Spinal cord (tissue), 10 donors: ENCODE data around the gene AIP. TPM values are rescaled to one million over a fixed set of nuclear protein-coding genes. Genes with fewer than 3 reads are reported as not detected.

Experiments used
- DNase-seq, 6 donors: peaks; one replicate each; pipeline versions ENCODE4 v3.0.0 to v3.0.0-alpha.2; 2013 to 2015; ENCODE audit warnings: low spot score in 6 of 6, low read depth in 4 of 6
- H3K27ac ChIP-seq: one replicate; pipeline ENCODE4 v1.5.1; 2013; ENCODE audit warnings: low read depth, low read length, control low read depth
- H3K27me3 ChIP-seq: one replicate; pipeline ENCODE4 v1.6.1; 2013; ENCODE audit warnings: low read length; ENCODE audit not compliant: control insufficient read depth, insufficient read depth
- H3K36me3 ChIP-seq: one replicate; pipeline ENCODE4 v1.6.1; 2013; ENCODE audit warnings: low read length; ENCODE audit not compliant: control insufficient read depth, insufficient read depth
- H3K4me1 ChIP-seq: one replicate; pipeline ENCODE4 v1.6.1; 2013; ENCODE audit warnings: low read length; ENCODE audit not compliant: control insufficient read depth, insufficient read depth
- H3K4me3 ChIP-seq: one replicate; pipeline ENCODE4 v1.5.1; 2013; ENCODE audit warnings: low read depth, low read length, control low read depth
- H3K9me3 ChIP-seq: one replicate; pipeline ENCODE4 v1.6.1; 2013; ENCODE audit warnings: low read length; ENCODE audit not compliant: control insufficient read depth, insufficient read depth
- WGBS: methylation state at CpG from one replicate; pipeline ENCODE4 v1.1.5; 2013; ENCODE audit warnings: missing lambda C conversion rate; ENCODE audit not compliant: insufficient coverage; 5-methylcytosine and 5-hydroxymethylcytosine counted together
- polyA plus RNA-seq, 2 donors: library from polyadenylated mRNA; unstranded; fragments of 120-200 nt; gene quantifications; one replicate each; pipeline ENCODE4 v1.2.1, GENCODE V29; 2013; ENCODE audit not compliant: insufficient read length in 2 of 2
- total RNA-seq, 2 donors: library from RNA; depleted of rRNA in 1 of 2; stranded (reverse); fragments of 120-200 nt in 1 of 2; fragments of >200 nt in 1 of 2; gene quantifications; one replicate each; pipeline versions ENCODE4 v1.2.3 to v1.2.4, GENCODE V29; 2013 to 2014
- donor health status: healthy.

AIP gene
- total and polyA plus RNA-seq, 4 donors, result 47.0 to 77.4 (median 65.1) TPM

GRCh38 chr11:67448220-67448609 lies 34.6 kb upstream of the AIP start:
- H3K4me3 ChIP-seq, result no peak overlapping the region
- no peaks in the 10 kb centered on the region for H3K27me3 ChIP-seq
- H3K9me3 ChIP-seq, result no peaks in the 10 kb centered on the region
- H3K4me1 ChIP-seq, result peaks cover 21% of the 10 kb centered on the region
- 95% methylated on average over 7 of the region's 7 CpGs for WGBS
- H3K27ac ChIP-seq, result no peak overlapping the region
- H3K36me3 ChIP-seq, result no peaks in the 10 kb centered on the region
- no peak for DNase-seq

- Histone ChIP-seq H3K27ac (no peak overlapping the region), H3K27me3 (no peaks in the 10 kb centered on the region), H3K9me3 (no peaks in the 10 kb centered on the region), H3K4me1 (peaks cover 15% of the 10 kb centered on the region), H3K4me3 (no peak overlapping the region), H3K36me3 (no peaks in the 10 kb centered on the region)
- no peak for DNase-seq
- WGBS, result 84% methylated on average over 8 of the region's 9 CpGs
These were observed 33.5 kb upstream of the AIP start for GRCh38 chr11:67449116-67449844.

- Histone ChIP-seq H3K36me3 (no peaks in the 10 kb centered on the region), H3K9me3 (no peaks in the 10 kb centered on the region), H3K27ac (no peak overlapping the region), H3K27me3 (no peaks in the 10 kb centered on the region), H3K4me1 (peaks cover 12% of the 10 kb centered on the region), H3K4me3 (no peak overlapping the region)
- no peak for DNase-seq
- WGBS, result 71% methylated on average over 25 of the region's 25 CpGs
These were observed 31.8 kb upstream of the AIP start for GRCh38 chr11:67450796-67451657.

GRCh38 chr11:67451658-67451976 lies 31.2 kb upstream of the AIP start:
- no peak for DNase-seq
- 92% methylated on average over 14 of the region's 14 CpGs for WGBS
- H3K4me3 ChIP-seq, result no peak overlapping the region
- H3K27ac ChIP-seq, result no peak overlapping the region
- peaks cover 12% of the 10 kb centered on the region for H3K4me1 ChIP-seq
- H3K27me3 ChIP-seq, result no peaks in the 10 kb centered on the region
- H3K36me3 ChIP-seq, result no peaks in the 10 kb centered on the region
- H3K9me3 ChIP-seq, result no peaks in the 10 kb centered on the region

- H3K36me3 ChIP-seq, result no peaks in the 10 kb centered on the region
- no peak within 1 kb of the TSS for H3K27ac ChIP-seq
- 77% methylated on average over 31 of the region's 33 CpGs for WGBS
- no peak for DNase-seq
- H3K9me3 ChIP-seq, result no peaks in the 10 kb centered on the region
- peaks cover 12% of the 10 kb centered on the region for H3K4me1 ChIP-seq
- no peak within 1 kb of the TSS for H3K4me3 ChIP-seq
- H3K27me3 ChIP-seq, result no peaks in the 10 kb centered on the region
These were observed 30.5 kb upstream of the AIP start, which contains the start of gene GPR152 for GRCh38 chr11:67452141-67452952. GPR152 (minus strand) TSS chr11:67452729; CDS start chr11:67452724, 5 bp downstream.

GRCh38 chr11:67453816-67454732 lies 28.8 kb upstream of the AIP start:
- 86% methylated on average over 14 of the region's 21 CpGs for WGBS
- H3K4me1 ChIP-seq, result peaks cover 12% of the 10 kb centered on the region
- DNase-seq, result no peak
- no peak overlapping the region for H3K27ac ChIP-seq
- no peaks in the 10 kb centered on the region for H3K27me3 ChIP-seq
- H3K4me3 ChIP-seq, result no peak overlapping the region
- no peaks in the 10 kb centered on the region for H3K36me3 ChIP-seq
- H3K9me3 ChIP-seq, result no peaks in the 10 kb centered on the region

GRCh38 chr11:67455054-67455453 lies 27.8 kb upstream of the AIP start, which contains the start of gene CABP4:
CABP4 (plus strand) TSS chr11:67455354; CDS start chr11:67455424, 70 bp downstream.
- no peak for DNase-seq
- no peaks in the 10 kb centered on the region for H3K27me3 ChIP-seq
- H3K27ac ChIP-seq, result no peak within 1 kb of the TSS
- no peaks in the 10 kb centered on the region for H3K9me3 ChIP-seq
- H3K4me3 ChIP-seq, result no peak within 1 kb of the TSS
- peaks cover 12% of the 10 kb centered on the region for H3K4me1 ChIP-seq
- 91% methylated on average over 2 of the region's 3 CpGs for WGBS
- no peaks in the 10 kb centered on the region for H3K36me3 ChIP-seq

- Histone ChIP-seq H3K27me3 (no peaks in the 10 kb centered on the region), H3K4me3 (no peak overlapping the region), H3K36me3 (no peaks in the 10 kb centered on the region), H3K27ac (no peak overlapping the region), H3K4me1 (peaks cover 12% of the 10 kb centered on the region), H3K9me3 (no peaks in the 10 kb centered on the region)
- WGBS, result 76% methylated on average over 25 of the region's 25 CpGs
- no peak for DNase-seq
These were observed 26.6 kb upstream of the AIP start for GRCh38 chr11:67456068-67456705.
